GM12878 (cell line): Measurements from ENCODE around the gene BCR. TPM values are rescaled to one million over a fixed set of nuclear protein-coding genes. Genes with fewer than 3 reads are reported as not detected.

ENCODE experiments used
- ATAC-seq: fragments of 200-7000 bp; cut with Tn5 transposase; 3 replicates; pipeline ENCODE4 v1.9.1; 2020; ENCODE audit warnings: mild to moderate bottlenecking, moderate library complexity
- BruUV-seq: library from RNA; stranded (reverse); fragments of 400-500 nt; replicated peaks from 2 replicates; lab custom pipeline; 2021; lab: Mats Ljungman, UMichigan
- CTCF ChIA-PET: fragments of 300-600 bp; sonication (Branson Sonifier 250); formaldehyde crosslinking; extraction: SDS; loops from one replicate; lab custom pipeline; 2021; ENCODE audit warnings: inconsistent platforms; lab: Yijun Ruan, JAX
- POLR2A ChIA-PET: fragments of 350-600 bp; formaldehyde crosslinking; extraction: SDS; loops from one replicate; lab custom pipeline; 2021; ENCODE audit warnings: inconsistent platforms; lab: Charles Lee
- RAD21 ChIA-PET: fragments of 300-600 bp; sonication (Branson Sonifier 250); formaldehyde crosslinking; loops from one replicate; lab custom pipeline; 2023; ENCODE audit warnings: antibody characterized with exemption; ENCODE audit not compliant: unreplicated experiment; lab: Charles Lee
- SMC1A ChIA-PET: fragments of 300-600 bp; sonication (Branson Sonifier 250); formaldehyde crosslinking; loops from one replicate; lab custom pipeline; 2023; ENCODE audit not compliant: unreplicated experiment, uncharacterized antibody; lab: Charles Lee
- DNase-seq: peaks from one replicate; pipeline ENCODE4 v3.0.0-alpha.2; 2011; ENCODE audit warnings: low read depth, low spot score
- FAIRE-seq: peaks from 3 replicates; lab custom pipeline; 2011; peaks lifted over from hg19 to GRCh38; lab: Jason Lieb, UNC
- H2AFZ ChIP-seq: 2 replicates; pipeline ENCODE4 v1.6.0; 2011; ENCODE audit warnings: low read depth, low read length, control low read depth; ENCODE audit not compliant: control insufficient read depth
- H3K27ac ChIP-seq: 2 replicates; pipeline ENCODE4 v1.5.1; 2011; ENCODE audit warnings: control low read depth; ENCODE audit not compliant: control insufficient read depth, insufficient read depth
- H3K27me3 ChIP-seq, 2 experiments: replicated peaks in 1 of 2; 2 replicates each; pipeline versions ENCODE4 v1.6.0 to v1.6.1; 2011; ENCODE audit warnings: low read length in 1 of 2; ENCODE audit not compliant: control insufficient read depth in 2 of 2, insufficient read depth in 2 of 2
- H3K36me3 ChIP-seq, 2 experiments: 2 replicates each; pipeline ENCODE4 v1.5.1; 2011; ENCODE audit warnings: low read length in 1 of 2; ENCODE audit not compliant: control insufficient read depth in 2 of 2, insufficient read depth in 2 of 2
- H3K4me1 ChIP-seq: 2 replicates; pipeline ENCODE4 v1.6.1; 2011; ENCODE audit warnings: mild to moderate bottlenecking, low read length, moderate library complexity, mixed read lengths; ENCODE audit not compliant: control insufficient read depth, insufficient read depth
- H3K4me2 ChIP-seq: 2 replicates; pipeline ENCODE4 v1.6.0; 2011; ENCODE audit warnings: control low read depth; ENCODE audit not compliant: control insufficient read depth, insufficient read depth
- H3K4me3 ChIP-seq: fragments of 200-600 bp; sonication (generic); 2 replicates; pipeline ENCODE4 v1.5.1; 2016
- H3K79me2 ChIP-seq: 2 replicates; pipeline ENCODE4 v1.6.0; 2011; ENCODE audit warnings: low read length; ENCODE audit not compliant: control insufficient read depth, insufficient read depth
- H3K9ac ChIP-seq: 2 replicates; pipeline ENCODE4 v1.8.0; 2011; ENCODE audit warnings: low read length, control low read depth, mixed read lengths; ENCODE audit not compliant: control insufficient read depth, insufficient read depth
- H3K9me3 ChIP-seq: replicated peaks from 3 replicates; pipeline ENCODE4 v1.5.1; 2011; ENCODE audit warnings: mild to moderate bottlenecking, low read length; ENCODE audit not compliant: control insufficient read depth, insufficient read depth
- H4K20me1 ChIP-seq: 2 replicates; pipeline ENCODE4 v1.6.0; 2011; ENCODE audit not compliant: control insufficient read depth, insufficient read depth
- BCLAF1 ChIP-seq: fragments of 450-650 bp; IDR thresholded peaks from 2 replicates; pipeline ENCODE4 v1.6.1; 2017; ENCODE audit warnings: antibody characterized with exemption, mild to moderate bottlenecking, moderate library complexity
- CHD1 ChIP-seq: IDR thresholded peaks from 2 replicates; pipeline ENCODE4 v1.6.1; 2012; ENCODE audit warnings: low read depth, low read length, improper control_type of control experiment
- E2F8 ChIP-seq: fragments of 450-650 bp; IDR thresholded peaks from 2 replicates; pipeline ENCODE4 v1.6.1; 2018; ENCODE audit warnings: mild to moderate bottlenecking, low read depth, moderate library complexity; ENCODE audit not compliant: partially characterized antibody
- KAT2A ChIP-seq: conservative IDR thresholded peaks from 2 replicates; pipeline ENCODE4 v1.6.1; 2011; ENCODE audit warnings: low read depth, low read length; ENCODE audit not compliant: control insufficient read depth
- RELB ChIP-seq: fragments of 450-650 bp; IDR thresholded peaks from 2 replicates; pipeline ENCODE4 v1.6.1; 2017; ENCODE audit warnings: low read depth, mild to moderate bottlenecking, moderate library complexity
- RUNX3 ChIP-seq: IDR thresholded peaks from 2 replicates; pipeline ENCODE4 v1.6.1; 2012; ENCODE audit warnings: low read length, inconsistent platforms
- STAT1 ChIP-seq: fragments of 450-650 bp; conservative IDR thresholded peaks from 2 replicates; pipeline ENCODE4 v1.6.1; 2014; ENCODE audit warnings: antibody characterized with exemption, mild to moderate bottlenecking
- TBL1XR1 ChIP-seq: IDR thresholded peaks from 2 replicates; pipeline ENCODE4 v1.6.1; 2012; ENCODE audit warnings: low read depth, low read length, improper control_type of control experiment
- TCF12 ChIP-seq: IDR thresholded peaks from 2 replicates; pipeline ENCODE4 v1.6.1; 2011; ENCODE audit warnings: low read depth, mild to moderate bottlenecking, low read length
- in situ Hi-C: fragments of 300-500 bp; cut with MboI; formaldehyde crosslinking; loops from 9 replicates; pipeline ENCODE4 v1.14.3; 2018; ENCODE audit warnings: mixed read lengths
- intact Hi-C: fragments of 100-400 bp; cut with micrococcal nuclease; formaldehyde crosslinking; loops from one replicate; pipeline ENCODE4 v1.14.2; 2022; ENCODE audit not compliant: unreplicated experiment
- polyA plus RNA-seq, 11 experiments: library from polyadenylated mRNA; depleted of rRNA in 4 of 11; unstranded in 6 of 11; stranded (reverse) in 5 of 11; fragments of >200 nt; fragmentation: Nextera tagmentation in 4 of 11; fragmentation: Illumina TruSeq in 1 of 11; extraction: Ambion mirVana in 4 of 11; extraction: Trizol in 1 of 11; gene quantifications; 1 replicate in 1 of 11; 2 replicates in 10 of 11; pipeline versions ENCODE4 v1.2.1 to v1.2.3, GENCODE V29; 2011 to 2016; ENCODE audit warnings: inconsistent platforms in 2 of 11, missing spikeins in 2 of 11, low read depth in 1 of 11
- total RNA-seq, 4 experiments: library from RNA; depleted of rRNA in 3 of 4; stranded (reverse); fragments of >200 nt in 3 of 4; fragmentation: Illumina TruSeq in 1 of 4; extraction: Trizol in 1 of 4; gene quantifications; 2 replicates each; pipeline versions ENCODE4 v1.2.1 to v1.2.3, GENCODE V29; 2013 to 2021
- TF ChIP-seq, protein P1 (sequence below): fragments of 450-650 bp; IDR thresholded peaks from 2 replicates; pipeline ENCODE4 v1.6.1; 2016; ENCODE audit warnings: mild to moderate bottlenecking
- TF ChIP-seq, protein P2 (sequence below): fragments of 450-650 bp; formaldehyde crosslinking; IDR thresholded peaks from 2 replicates; pipeline ENCODE4 v1.4.0; 2022; ENCODE audit warnings: mild to moderate bottlenecking, moderate library complexity

BCR gene
- total and polyA plus RNA-seq, 10 of the 15 experiments (the other 5 are each of a cell fraction or from before 2014, with no cell fraction given), result 1.7 to 64.7 (median 18.4) TPM

GRCh38 chr22:23206915-23207314, 26.6 kb downstream of the BCR start:
- no TSS peak for BruUV-seq
- no peak overlapping the region for H3K9ac ChIP-seq
- DNase-seq (no peak), FAIRE-seq (no peak), ATAC-seq (no peak)
- ChIA-PET POLR2A (no interaction called here), SMC1A (interaction anchor here (0.6 kb wide), 1 partner anchor 1500 kb away, joined by 3 read pairs; no protein-coding TSS in a partner anchor), RAD21 (interaction anchor here (0.7 kb wide), 1 partner anchor 19 kb away, joined by 3 read pairs; no protein-coding TSS in a partner anchor), CTCF (interaction anchor here (0.9 to 1.4 kb wide), 2 partner anchors 75 to 136 kb away, joined by 3 to 4 read pairs; no protein-coding TSS in a partner anchor)
- H3K4me3 ChIP-seq, result no peak overlapping the region
- intact Hi-C loops (no loop called here), in situ Hi-C loops (no loop called here)
- H4K20me1 ChIP-seq, result peaks cover 3% of the 10 kb centered on the region; the same call in 1 of the 2 replicates
- H2AFZ ChIP-seq, result no peak overlapping the region
- peaks cover 3 to 12% of the 10 kb centered on the region in 2 experiments; a peak in 3 of 4 replicates for H3K36me3 ChIP-seq
- H3K27ac ChIP-seq, result no peak overlapping the region
- H3K4me2 ChIP-seq, result no peak overlapping the region
- H3K4me1 ChIP-seq, result peaks cover 4% of the 10 kb centered on the region
- no peaks in the 10 kb centered on the region for H3K27me3 ChIP-seq
- no peaks in the 10 kb centered on the region for H3K9me3 ChIP-seq
- H3K79me2 ChIP-seq, result no peaks in the 10 kb centered on the region; the same call in none of the 2 replicates
- TF ChIP-seq RELB (no peak), E2F8 (no peak), KAT2A (no peak), TBL1XR1 (no peak), STAT1 (no peak), RUNX3 (no peak), CHD1 (no peak), TCF12 (no peak), BCLAF1 (no peak)
- TF ChIP-seq, protein P1, sequence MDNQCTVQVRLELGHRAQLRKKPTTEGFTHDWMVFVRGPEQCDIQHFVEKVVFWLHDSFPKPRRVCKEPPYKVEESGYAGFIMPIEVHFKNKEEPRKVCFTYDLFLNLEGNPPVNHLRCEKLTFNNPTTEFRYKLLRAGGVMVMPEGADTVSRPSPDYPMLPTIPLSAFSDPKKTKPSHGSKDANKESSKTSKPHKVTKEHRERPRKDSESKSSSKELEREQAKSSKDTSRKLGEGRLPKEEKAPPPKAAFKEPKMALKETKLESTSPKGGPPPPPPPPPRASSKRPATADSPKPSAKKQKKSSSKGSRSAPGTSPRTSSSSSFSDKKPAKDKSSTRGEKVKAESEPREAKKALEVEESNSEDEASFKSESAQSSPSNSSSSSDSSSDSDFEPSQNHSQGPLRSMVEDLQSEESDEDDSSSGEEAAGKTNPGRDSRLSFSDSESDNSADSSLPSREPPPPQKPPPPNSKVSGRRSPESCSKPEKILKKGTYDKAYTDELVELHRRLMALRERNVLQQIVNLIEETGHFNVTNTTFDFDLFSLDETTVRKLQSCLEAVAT, result no peak
- TF ChIP-seq, protein P2, sequence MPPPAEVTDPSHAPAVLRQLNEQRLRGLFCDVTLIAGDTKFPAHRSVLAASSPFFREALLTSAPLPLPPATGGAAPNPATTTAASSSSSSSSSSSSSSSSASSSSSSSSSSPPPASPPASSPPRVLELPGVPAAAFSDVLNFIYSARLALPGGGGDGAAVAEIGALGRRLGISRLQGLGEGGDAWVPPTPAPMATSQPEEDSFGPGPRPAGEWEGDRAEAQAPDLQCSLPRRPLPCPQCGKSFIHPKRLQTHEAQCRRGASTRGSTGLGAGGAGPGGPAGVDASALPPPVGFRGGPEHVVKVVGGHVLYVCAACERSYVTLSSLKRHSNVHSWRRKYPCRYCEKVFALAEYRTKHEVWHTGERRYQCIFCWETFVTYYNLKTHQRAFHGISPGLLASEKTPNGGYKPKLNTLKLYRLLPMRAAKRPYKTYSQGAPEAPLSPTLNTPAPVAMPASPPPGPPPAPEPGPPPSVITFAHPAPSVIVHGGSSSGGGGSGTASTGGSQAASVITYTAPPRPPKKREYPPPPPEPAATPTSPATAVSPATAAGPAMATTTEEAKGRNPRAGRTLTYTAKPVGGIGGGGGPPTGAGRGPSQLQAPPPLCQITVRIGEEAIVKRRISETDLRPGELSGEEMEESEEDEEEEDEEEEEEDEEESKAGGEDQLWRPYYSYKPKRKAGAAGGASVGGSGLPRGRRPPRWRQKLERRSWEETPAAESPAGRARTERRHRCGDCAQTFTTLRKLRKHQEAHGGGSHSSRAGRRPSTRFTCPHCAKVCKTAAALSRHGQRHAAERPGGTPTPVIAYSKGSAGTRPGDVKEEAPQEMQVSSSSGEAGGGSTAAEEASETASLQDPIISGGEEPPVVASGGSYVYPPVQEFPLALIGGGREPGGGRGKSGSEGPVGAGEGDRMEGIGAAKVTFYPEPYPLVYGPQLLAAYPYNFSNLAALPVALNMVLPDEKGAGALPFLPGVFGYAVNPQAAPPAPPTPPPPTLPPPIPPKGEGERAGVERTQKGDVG (CRISPR knock-in tag), result no peak
